GF-D8 (cell line): ENCODE data around the gene YAP1.
A peak's percentile ranks its signal among the peaks of the same experiment; 100 is the strongest.

Experiments
- DNase-seq: peaks from one replicate; lab custom pipeline; 2025; lab: John Stamatoyannopoulos, UW

Gene YAP1

GRCh38 chr11:102117472-102118113 lies 7.3 kb downstream of the YAP1 start:
- peak; percentile 54 for DNase-seq

- no peak for DNase-seq
Observed at GRCh38 chr11:102118937-102119336, 8.7 kb downstream of the YAP1 start.

GRCh38 chr11:102119997-102120396 lies 9.8 kb downstream of the YAP1 start:
- DNase-seq = no peak

GRCh38 chr11:102120437-102120973 lies 10.3 kb downstream of the YAP1 start:
- no peak for DNase-seq

- DNase-seq = no peak
Observed at GRCh38 chr11:102121329-102121728, 11.1 kb downstream of the YAP1 start.

- DNase-seq = no peak
Observed at GRCh38 chr11:102134597-102134996, 24.4 kb downstream of the YAP1 start.

- no peak for DNase-seq
Observed at GRCh38 chr11:102135256-102135655, 25.0 kb downstream of the YAP1 start.

- DNase-seq = no peak
Observed at GRCh38 chr11:102138223-102138622, 28.0 kb downstream of the YAP1 start.

- DNase-seq = no peak
Observed at GRCh38 chr11:102138670-102139069, 28.4 kb downstream of the YAP1 start.

GRCh38 chr11:102139081-102139498 lies 28.8 kb downstream of the YAP1 start:
- DNase-seq = no peak

GRCh38 chr11:102142333-102142732 lies 32.1 kb downstream of the YAP1 start:
- no peak for DNase-seq

- no peak for DNase-seq
Observed at GRCh38 chr11:102143867-102144266, 33.6 kb downstream of the YAP1 start.

- DNase-seq = no peak
Observed at GRCh38 chr11:102144357-102145355, 34.4 kb downstream of the YAP1 start.

GRCh38 chr11:102147015-102147414 lies 36.8 kb downstream of the YAP1 start:
- DNase-seq = no peak

- DNase-seq = no peak
Observed at GRCh38 chr11:102147632-102148031, 37.4 kb downstream of the YAP1 start.

- DNase-seq = no peak
Observed at GRCh38 chr11:102148059-102148458, 37.8 kb downstream of the YAP1 start.

- no peak for DNase-seq
Observed at GRCh38 chr11:102151784-102152525, 41.7 kb downstream of the YAP1 start.

- no peak for DNase-seq
Observed at GRCh38 chr11:102153082-102153481, 42.8 kb downstream of the YAP1 start.

- no peak for DNase-seq
Observed at GRCh38 chr11:102154806-102155205, 44.6 kb downstream of the YAP1 start.

- no peak for DNase-seq
Observed at GRCh38 chr11:102155676-102156075, 45.4 kb downstream of the YAP1 start.

GRCh38 chr11:102157219-102157618 lies 47.0 kb downstream of the YAP1 start:
- no peak for DNase-seq

GRCh38 chr11:102158164-102158735 lies 48.0 kb downstream of the YAP1 start:
- no peak for DNase-seq
